K562 (cell line): Measurements from ENCODE around the gene RFX7. TPM values are rescaled to one million over a fixed set of nuclear protein-coding genes. Genes with fewer than 3 reads are reported as not detected.

Experiments
- FOXM1 ChIP-seq, 2 experiments: fragments of 450-650 bp in 1 of 2; sonication (generic) in 1 of 2; formaldehyde crosslinking in 1 of 2; IDR thresholded peaks; 2 replicates each; pipeline versions ENCODE4 v1.6.1 to v1.9.0; 2017 to 2022; ENCODE audit warnings: low read depth in 2 of 2, mild to moderate bottlenecking in 2 of 2, missing genetic modification reagents in 1 of 2, moderate library complexity in 1 of 2
- HLTF ChIP-seq: fragments of 450-650 bp; IDR thresholded peaks from 2 replicates; pipeline ENCODE4 v1.6.1; 2016
- KLF6 ChIP-seq: fragments of 250-450 bp; sonication (Bioruptor Pico); IDR thresholded peaks from 2 replicates; pipeline ENCODE4 v1.4.0; 2020; ENCODE audit warnings: mild to moderate bottlenecking, moderate library complexity, borderline replicate concordance
- NFIC ChIP-seq: fragments of 450-650 bp; IDR thresholded peaks from 2 replicates; pipeline ENCODE4 v1.6.1; 2017; ENCODE audit warnings: mild to moderate bottlenecking, inconsistent platforms
- NR2C1 ChIP-seq, 2 experiments: fragments of 450-650 bp; IDR thresholded peaks; 2 replicates each; pipeline ENCODE4 v1.6.1; 2017; ENCODE audit warnings: mild to moderate bottlenecking in 2 of 2, antibody characterized with exemption in 1 of 2, inconsistent platforms in 1 of 2, missing compliant biosample characterization in 1 of 2, missing genetic modification characterization in 1 of 2
- RBBP5 ChIP-seq: fragments of 200-600 bp; sonication (generic); IDR thresholded peaks from 2 replicates; pipeline ENCODE4 v1.6.1; 2012; ENCODE audit warnings: borderline replicate concordance, mild to moderate bottlenecking, low read length, control low read depth, inconsistent platforms; ENCODE audit not compliant: insufficient read depth, poor library complexity, severe bottlenecking
- RCOR1 ChIP-seq, 2 experiments: IDR thresholded peaks; 2 replicates each; pipeline ENCODE4 v1.6.1; 2012; ENCODE audit warnings: low read depth in 2 of 2, low read length in 2 of 2, borderline replicate concordance in 1 of 2, improper control_type of control experiment in 1 of 2
- STAT5B ChIP-seq: fragments of 250-450 bp; sonication (Bioruptor Pico); IDR thresholded peaks from 2 replicates; pipeline ENCODE4 v1.8.0; 2021; ENCODE audit warnings: mild to moderate bottlenecking, inconsistent platforms
- THRAP3 ChIP-seq: fragments of 450-650 bp; IDR thresholded peaks from 2 replicates; pipeline ENCODE4 v1.6.1; 2016; ENCODE audit warnings: mild to moderate bottlenecking, inconsistent platforms, borderline replicate concordance
- XRCC4 ChIP-seq: IDR thresholded peaks from one replicate; pipeline ENCODE4 v1.6.1; 2011; ENCODE audit not compliant: insufficient read depth, insufficient read length; ENCODE audit errors: extremely low read depth
- ZNF212 ChIP-seq: fragments of 450-650 bp; formaldehyde crosslinking; IDR thresholded peaks from 2 replicates; pipeline ENCODE4 v1.4.0; 2020; ENCODE audit warnings: mild to moderate bottlenecking
- ZNF79 ChIP-seq: fragments of 250-450 bp; sonication (Bioruptor Pico); IDR thresholded peaks from 2 replicates; pipeline ENCODE4 v1.4.0; 2020; ENCODE audit warnings: low read depth, mild to moderate bottlenecking, moderate library complexity
- polyA plus RNA-seq, 8 experiments: library from polyadenylated mRNA; depleted of rRNA in 4 of 8; stranded (reverse) in 5 of 8; unstranded in 3 of 8; fragments of >200 nt; fragmentation: Nextera tagmentation in 2 of 8; fragmentation: Illumina TruSeq in 1 of 8; extraction: Ambion mirVana in 2 of 8; extraction: Trizol in 1 of 8; gene quantifications; 2 replicates each; pipeline versions ENCODE4 v1.2.1 to v1.2.3, GENCODE V29; 2011 to 2014; ENCODE audit warnings: inconsistent platforms in 1 of 8, missing spikeins in 1 of 8
- total RNA-seq, 7 experiments: library from RNA; depleted of rRNA in 6 of 7; stranded (reverse); fragments of >200 nt in 6 of 7; fragmentation: Illumina TruSeq in 2 of 7; extraction: Trizol in 2 of 7; gene quantifications; 2 replicates each; pipeline versions ENCODE4 v1.2.1 to v1.2.3, GENCODE V29; 2011 to 2021; ENCODE audit warnings: low replicate concordance in 1 of 7
- TF ChIP-seq, protein P1 (sequence below): fragments of 450-650 bp; IDR thresholded peaks from 2 replicates; pipeline ENCODE4 v1.6.1; 2014; ENCODE audit warnings: low read depth, mild to moderate bottlenecking, moderate library complexity, borderline replicate concordance
- TF ChIP-seq, protein P2 (sequence below): fragments of 450-650 bp; IDR thresholded peaks from 2 replicates; pipeline ENCODE4 v1.6.1; 2016; ENCODE audit warnings: low read depth
- TF ChIP-seq, protein P3 (sequence below): fragments of 450-650 bp; formaldehyde crosslinking; IDR thresholded peaks from 2 replicates; pipeline ENCODE4 v1.4.0; 2020; ENCODE audit warnings: mild to moderate bottlenecking, moderate library complexity

Gene RFX7
- total and polyA plus RNA-seq, 9 of the 15 experiments (the other 6 are each of a cell fraction or from before 2014, with no cell fraction given) = 2.4 to 17.9 (median 6.3) TPM

DNA sequence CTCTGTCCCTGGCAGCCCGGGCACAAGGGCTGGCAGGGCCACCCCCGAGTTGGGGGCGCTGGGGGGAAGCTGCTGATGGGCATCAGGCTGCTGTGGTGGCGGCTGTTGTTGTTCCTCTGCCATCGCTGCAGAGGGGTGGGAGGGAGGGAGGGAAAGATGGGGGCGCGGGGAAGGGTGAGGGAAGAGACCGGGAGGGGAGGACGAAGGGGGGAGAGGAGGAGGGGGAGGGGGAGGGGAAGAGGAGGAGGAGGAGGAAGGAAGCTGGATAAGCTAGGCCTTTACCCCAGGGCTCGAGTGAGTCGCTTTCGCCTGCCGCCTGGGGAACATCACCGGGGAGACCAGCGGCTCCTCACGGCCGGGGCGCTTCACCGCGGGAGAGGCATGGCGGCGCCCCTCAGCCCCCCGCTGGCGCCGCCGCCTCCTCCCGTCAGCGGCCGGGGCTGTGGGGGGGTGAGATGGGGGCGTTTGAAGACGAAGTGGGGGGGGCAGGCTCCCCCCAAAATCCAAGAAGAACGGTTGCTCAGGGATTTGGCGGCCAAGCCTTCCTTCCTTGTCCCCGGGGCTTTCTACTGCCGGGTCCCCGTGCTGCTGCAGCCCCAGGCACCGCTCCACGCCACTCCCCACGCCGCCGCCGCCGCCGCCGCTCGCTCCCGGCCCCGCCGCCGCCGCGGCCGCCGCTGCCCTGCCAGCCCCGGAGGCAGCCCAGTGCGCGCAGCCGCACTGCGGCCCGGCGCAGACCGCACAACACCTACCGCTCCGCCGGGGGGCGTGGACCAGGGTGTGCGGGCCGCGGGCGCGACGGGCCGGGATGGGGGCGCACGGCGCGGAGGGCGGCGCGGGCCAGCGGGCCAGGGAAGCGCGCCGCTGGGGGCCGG lies at the start of gene RFX7 (continued):
- TF ChIP-seq, protein P1, sequence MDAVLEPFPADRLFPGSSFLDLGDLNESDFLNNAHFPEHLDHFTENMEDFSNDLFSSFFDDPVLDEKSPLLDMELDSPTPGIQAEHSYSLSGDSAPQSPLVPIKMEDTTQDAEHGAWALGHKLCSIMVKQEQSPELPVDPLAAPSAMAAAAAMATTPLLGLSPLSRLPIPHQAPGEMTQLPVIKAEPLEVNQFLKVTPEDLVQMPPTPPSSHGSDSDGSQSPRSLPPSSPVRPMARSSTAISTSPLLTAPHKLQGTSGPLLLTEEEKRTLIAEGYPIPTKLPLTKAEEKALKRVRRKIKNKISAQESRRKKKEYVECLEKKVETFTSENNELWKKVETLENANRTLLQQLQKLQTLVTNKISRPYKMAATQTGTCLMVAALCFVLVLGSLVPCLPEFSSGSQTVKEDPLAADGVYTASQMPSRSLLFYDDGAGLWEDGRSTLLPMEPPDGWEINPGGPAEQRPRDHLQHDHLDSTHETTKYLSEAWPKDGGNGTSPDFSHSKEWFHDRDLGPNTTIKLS = no peak
- no peak for TF ChIP-seq NR2C1 (IDR thresholded peaks at IDR 0.05)
- no peak for TF ChIP-seq NR2C1 (tag; IDR thresholded peaks at IDR 0.05)
- TF ChIP-seq ZNF212 = no peak
- TF ChIP-seq, protein P2, sequence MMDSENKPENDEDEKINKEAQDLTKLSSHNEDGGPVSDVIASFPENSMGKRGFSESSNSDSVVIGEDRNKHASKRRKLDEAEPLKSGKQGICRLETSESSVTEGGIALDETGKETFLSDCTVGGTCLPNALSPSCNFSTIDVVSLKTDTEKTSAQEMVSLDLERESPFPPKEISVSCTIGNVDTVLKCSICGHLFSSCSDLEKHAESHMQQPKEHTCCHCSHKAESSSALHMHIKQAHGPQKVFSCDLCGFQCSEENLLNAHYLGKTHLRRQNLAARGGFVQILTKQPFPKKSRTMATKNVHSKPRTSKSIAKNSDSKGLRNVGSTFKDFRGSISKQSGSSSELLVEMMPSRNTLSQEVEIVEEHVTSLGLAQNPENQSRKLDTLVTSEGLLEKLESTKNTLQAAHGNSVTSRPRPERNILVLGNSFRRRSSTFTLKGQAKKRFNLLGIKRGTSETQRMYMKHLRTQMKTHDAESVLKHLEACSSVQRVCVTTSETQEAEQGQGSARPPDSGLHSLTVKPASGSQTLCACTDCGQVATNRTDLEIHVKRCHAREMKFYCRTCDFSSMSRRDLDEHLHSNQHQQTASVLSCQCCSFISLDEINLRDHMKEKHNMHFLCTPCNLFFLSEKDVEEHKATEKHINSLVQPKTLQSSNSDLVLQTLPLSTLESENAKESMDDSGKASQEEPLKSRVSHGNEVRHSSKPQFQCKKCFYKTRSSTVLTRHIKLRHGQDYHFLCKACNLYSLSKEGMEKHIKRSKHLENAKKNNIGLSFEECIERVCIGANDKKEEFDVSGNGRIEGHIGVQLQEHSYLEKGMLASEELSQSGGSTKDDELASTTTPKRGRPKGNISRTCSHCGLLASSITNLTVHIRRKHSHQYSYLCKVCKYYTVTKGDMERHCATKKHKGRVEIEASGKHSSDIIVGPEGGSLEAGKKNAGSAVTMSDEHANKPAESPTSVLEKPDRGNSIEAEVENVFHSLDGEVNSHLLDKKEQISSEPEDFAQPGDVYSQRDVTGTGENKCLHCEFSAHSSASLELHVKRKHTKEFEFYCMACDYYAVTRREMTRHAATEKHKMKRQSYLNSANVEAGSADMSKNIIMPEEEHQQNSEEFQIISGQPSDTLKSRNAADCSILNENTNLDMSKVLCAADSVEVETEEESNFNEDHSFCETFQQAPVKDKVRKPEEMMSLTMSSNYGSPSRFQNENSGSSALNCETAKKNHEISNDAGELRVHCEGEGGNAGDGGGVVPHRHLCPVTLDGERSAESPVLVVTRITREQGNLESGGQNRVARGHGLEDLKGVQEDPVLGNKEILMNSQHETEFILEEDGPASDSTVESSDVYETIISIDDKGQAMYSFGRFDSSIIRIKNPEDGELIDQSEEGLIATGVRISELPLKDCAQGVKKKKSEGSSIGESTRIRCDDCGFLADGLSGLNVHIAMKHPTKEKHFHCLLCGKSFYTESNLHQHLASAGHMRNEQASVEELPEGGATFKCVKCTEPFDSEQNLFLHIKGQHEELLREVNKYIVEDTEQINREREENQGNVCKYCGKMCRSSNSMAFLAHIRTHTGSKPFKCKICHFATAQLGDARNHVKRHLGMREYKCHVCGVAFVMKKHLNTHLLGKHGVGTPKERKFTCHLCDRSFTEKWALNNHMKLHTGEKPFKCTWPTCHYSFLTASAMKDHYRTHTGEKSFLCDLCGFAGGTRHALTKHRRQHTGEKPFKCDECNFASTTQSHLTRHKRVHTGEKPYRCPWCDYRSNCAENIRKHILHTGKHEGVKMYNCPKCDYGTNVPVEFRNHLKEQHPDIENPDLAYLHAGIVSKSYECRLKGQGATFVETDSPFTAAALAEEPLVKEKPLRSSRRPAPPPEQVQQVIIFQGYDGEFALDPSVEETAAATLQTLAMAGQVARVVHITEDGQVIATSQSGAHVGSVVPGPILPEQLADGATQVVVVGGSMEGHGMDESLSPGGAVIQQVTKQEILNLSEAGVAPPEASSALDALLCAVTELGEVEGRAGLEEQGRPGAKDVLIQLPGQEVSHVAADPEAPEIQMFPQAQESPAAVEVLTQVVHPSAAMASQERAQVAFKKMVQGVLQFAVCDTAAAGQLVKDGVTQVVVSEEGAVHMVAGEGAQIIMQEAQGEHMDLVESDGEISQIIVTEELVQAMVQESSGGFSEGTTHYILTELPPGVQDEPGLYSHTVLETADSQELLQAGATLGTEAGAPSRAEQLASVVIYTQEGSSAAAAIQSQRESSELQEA = no peak
- no peak for TF ChIP-seq STAT5B
- TF ChIP-seq NFIC = no peak
- no peak for TF ChIP-seq HLTF
- TF ChIP-seq FOXM1 (IDR thresholded peaks at IDR 0.05; ENCODE audit: low read depth) = no peak
- no peak for TF ChIP-seq FOXM1 (CRISPR knock-in tag; IDR thresholded peaks at IDR 0.05; ENCODE audit: low read depth)
- TF ChIP-seq, protein P3, sequence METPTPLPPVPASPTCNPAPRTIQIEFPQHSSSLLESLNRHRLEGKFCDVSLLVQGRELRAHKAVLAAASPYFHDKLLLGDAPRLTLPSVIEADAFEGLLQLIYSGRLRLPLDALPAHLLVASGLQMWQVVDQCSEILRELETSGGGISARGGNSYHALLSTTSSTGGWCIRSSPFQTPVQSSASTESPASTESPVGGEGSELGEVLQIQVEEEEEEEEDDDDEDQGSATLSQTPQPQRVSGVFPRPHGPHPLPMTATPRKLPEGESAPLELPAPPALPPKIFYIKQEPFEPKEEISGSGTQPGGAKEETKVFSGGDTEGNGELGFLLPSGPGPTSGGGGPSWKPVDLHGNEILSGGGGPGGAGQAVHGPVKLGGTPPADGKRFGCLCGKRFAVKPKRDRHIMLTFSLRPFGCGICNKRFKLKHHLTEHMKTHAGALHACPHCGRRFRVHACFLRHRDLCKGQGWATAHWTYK = no peak
- TF ChIP-seq KLF6 = no peak
- no peak for TF ChIP-seq ZNF79 (CRISPR knock-in tag)
- no peak for TF ChIP-seq THRAP3
- no peak for TF ChIP-seq RBBP5
- peak in 1 of 2 experiments; percentile 20; a peak in 1 of 4 replicates for TF ChIP-seq RCOR1 (IDR thresholded peaks at IDR 0.05; ENCODE audit: borderline replicate concordance in 1 of 2, low read depth in 2 of 2, low read length in 2 of 2)
- TF ChIP-seq XRCC4 = no peak
